Measurements from ENCODE around the gene CDK3.

The CDK3 gene

GRCh38 chr17:75991396-75991795, 9.3 kb upstream of the CDK3 start:
- no peak for DNase-seq (ENCODE audit: low spot score)

GRCh38 chr17:75994802-75995370, 5.8 kb upstream of the CDK3 start:
- no peak for DNase-seq (ENCODE audit: low spot score)

GRCh38 chr17:75995385-75995925, 5.2 kb upstream of the CDK3 start:
- DNase-seq (ENCODE audit: low spot score) = no peak

DNA sequence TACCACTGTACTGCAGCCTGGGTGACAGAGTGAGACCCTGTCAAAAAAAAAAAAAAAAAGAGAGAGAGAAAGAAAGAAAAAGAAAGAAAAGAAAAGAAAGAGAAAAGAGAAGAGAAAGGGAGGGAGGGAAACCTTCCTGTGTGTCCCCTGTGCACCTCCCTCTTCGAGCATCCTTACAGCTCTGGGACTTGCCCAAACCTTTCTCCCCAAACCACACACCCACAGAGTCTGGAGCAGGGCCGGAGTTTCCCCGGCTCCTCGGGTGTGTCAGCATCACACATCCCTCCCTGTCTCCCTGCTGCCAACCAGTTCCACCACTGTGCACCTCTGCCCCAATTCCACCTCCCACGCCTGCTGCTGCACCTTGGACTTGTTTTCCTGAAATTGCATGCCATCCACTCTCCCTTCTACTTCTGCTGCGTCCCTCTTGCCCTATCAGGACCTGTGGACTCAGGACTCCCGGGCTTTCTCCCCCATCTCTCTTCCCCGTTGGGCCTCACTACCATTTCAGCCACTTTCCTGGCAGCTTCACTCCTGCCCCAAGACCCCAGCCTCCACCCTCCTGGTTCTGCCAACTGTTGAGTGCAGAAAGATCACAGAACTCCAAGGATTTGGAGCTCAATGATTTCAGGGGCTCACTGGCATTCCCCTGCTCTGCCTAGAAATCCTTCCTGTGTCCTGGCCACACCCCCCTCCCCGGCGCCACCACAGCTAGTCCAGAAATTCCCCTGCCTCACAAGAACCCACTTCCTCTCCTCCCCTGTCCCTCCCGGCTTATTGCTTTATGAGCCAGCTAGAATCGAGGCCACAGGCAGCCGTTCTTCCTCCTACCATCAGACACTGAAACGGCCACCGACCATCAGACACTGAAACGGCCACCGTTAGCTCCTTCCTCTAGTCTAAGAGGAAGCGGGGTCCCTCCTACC, 3.7 kb upstream of the CDK3 start:
- DNase-seq (ENCODE audit: low spot score) = no peak

DNA sequence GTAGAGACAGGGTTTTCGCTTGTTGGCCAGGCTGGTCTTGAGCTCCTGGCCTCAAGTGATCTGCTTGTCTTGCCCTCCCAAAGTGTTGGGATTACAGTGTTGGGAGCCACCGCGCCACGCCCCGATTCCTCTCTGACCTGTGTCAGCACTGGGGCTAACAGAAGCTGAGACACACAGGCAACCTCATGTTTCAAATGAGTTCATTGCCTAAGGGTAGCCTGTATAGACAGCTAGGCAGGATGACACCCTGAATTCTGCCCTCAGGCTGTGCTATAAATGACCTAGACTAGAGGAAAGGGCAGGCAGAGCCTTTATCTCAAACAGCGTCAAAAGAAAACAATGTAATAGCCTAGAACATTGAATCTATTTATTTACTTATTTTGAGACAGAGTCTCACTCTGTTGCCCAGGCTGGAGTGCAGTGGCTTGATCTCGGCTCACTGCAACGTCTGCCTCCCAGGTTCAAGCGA, 2.3 kb upstream of the CDK3 start:
- no peak for DNase-seq (ENCODE audit: low spot score)

DNA sequence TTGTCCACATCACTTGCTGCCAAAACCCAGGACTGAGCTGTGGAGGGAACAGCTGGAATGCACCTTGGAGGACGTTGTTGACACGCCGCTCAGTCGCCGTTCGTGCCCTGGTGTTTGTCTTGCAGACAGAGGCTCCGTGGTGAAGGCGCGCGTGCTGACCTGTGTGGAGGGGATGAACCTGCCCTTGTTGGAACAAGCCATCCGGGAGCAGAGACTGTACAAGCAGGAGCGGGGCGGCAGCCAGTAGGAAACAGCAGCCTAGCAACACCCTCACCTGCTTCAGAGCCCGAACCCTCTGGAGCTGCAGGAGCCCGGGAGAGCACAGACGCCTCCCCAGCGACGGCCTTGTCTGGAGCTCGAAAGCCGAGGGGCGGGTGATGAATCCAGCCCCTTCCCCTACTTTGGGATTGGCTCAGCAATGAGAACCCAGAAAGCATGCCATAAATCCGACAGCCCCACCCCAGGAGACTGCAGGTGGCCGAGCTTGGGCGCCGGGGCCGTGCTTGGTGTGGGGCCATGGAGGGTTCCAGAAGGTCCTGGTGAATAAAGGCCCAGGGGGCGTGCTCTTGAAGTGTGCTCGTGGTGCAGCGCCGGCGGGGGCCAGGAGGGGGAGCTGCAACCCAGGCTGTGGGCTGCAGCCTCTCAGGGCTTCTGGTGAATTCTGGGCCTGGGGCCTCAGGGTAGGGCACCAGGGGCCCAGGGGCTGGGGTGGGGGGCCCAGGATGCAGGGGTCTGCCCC, 470 bp upstream of the CDK3 start:
- DNase-seq (ENCODE audit: low spot score) = peak; percentile 62

DNA sequence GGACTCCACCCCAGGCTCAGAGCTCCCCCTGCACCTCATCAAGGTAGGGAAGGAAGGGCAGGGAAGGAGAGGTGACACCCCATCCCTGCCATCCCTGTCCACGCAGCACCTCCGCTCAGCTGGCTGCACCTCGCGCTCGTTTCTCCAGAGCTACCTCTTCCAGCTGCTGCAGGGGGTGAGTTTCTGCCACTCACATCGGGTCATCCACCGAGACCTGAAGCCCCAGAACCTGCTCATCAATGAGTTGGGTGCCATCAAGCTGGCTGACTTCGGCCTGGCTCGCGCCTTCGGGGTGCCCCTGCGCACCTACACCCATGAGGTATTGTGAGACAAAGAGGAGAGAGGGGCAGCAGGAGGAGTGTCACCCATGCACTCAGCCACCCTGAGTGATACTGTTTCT, 1.4 kb downstream of the CDK3 start:
- DNase-seq (ENCODE audit: low spot score) = no peak

GRCh38 chr17:76003915-76004314, 3.3 kb downstream of the CDK3 start:
- no peak for DNase-seq (ENCODE audit: low spot score)

GRCh38 chr17:76004750-76005262, 4.2 kb downstream of the CDK3 start:
- DNase-seq (ENCODE audit: low spot score) = no peak

- DNase-seq (ENCODE audit: low spot score) = peak; percentile 87
Observed at GRCh38 chr17:76005263-76006149, 4.9 kb downstream of the CDK3 start.

GRCh38 chr17:76007131-76007849, 6.6 kb downstream of the CDK3 start:
- no peak for DNase-seq (ENCODE audit: low spot score)

- no peak for DNase-seq (ENCODE audit: low spot score)
Observed at GRCh38 chr17:76007850-76008165, 7.2 kb downstream of the CDK3 start.

- DNase-seq (ENCODE audit: low spot score) = no peak
Observed at GRCh38 chr17:76008208-76008607, 7.6 kb downstream of the CDK3 start.

- DNase-seq (ENCODE audit: low spot score) = no peak
Observed at GRCh38 chr17:76008630-76009425, 8.2 kb downstream of the CDK3 start.

DNA sequence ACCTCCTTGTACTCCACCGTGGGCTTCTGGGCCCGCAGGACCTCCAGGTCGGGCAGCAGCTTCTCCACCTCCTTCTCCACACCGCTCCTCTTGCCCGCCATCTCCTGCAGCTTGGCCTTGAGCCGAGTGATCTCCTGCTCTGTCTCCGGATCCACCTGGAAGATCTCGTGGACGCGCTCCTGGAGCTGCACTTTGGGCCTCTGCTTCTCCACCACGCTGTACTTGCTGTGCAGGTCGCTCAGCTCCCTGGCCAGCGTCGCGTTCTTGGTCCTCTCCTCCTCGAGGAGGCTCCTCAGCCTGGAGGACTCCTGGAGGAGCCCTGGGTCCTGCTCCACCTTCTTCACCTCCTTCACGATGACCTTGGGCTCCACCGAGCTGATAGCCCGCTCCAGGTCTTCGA, 8.8 kb downstream of the CDK3 start:
- no peak for DNase-seq (ENCODE audit: low spot score)

GRCh38 chr17:76009969-76010661, 9.5 kb downstream of the CDK3 start:
- DNase-seq (ENCODE audit: low spot score) = no peak

- no peak for DNase-seq (ENCODE audit: low spot score)
Observed at GRCh38 chr17:76011951-76012350, 11.3 kb downstream of the CDK3 start.

- DNase-seq (ENCODE audit: low spot score) = no peak
Observed at GRCh38 chr17:76013377-76013932, 12.8 kb downstream of the CDK3 start.
